HG02943 (cell line): ENCODE data around the gene DHX35.
"Not testable (repeated sequence)": the region's sequence is repeated elsewhere in the genome, so short reads cannot be mapped to it uniquely, and the experiment has no call there.

Source experiments
- ATAC-seq: cut with Tn5 transposase; IDR thresholded peaks from one replicate; pipeline ENCODE4 v1.9.1; 2021; ENCODE audit warnings: mild to moderate bottlenecking, low read depth, moderate library complexity; ENCODE audit not compliant: unreplicated experiment

Gene DHX35

DNA sequence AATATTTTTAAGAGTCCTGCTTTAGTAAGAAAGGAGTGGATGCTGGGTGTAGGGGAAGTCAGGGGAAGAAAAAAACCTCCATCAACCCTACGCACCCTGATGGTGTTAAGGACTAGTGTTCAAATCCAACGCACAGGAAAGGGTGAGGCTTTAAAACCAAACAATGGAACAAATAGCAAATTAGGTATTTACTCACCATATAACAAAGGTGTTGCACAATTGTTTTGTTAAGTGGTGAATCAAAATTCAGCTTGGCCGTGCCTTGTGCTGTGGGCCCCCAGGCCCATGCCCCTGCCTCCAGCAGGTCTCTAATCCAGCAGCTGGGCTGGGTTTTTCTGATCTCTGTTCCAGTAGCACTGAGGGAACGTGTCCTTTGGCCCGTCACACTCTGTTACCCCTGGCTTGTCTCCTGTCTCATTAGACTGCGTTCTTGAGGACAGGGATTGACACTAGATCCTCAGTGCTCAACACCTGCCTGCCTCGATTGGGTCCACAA is 24.1 kb upstream of the DHX35 start:
- ATAC-seq: no peak

GRCh38 chr20:38939686-38940085 is 22.5 kb upstream of the DHX35 start:
- ATAC-seq: no peak

DNA sequence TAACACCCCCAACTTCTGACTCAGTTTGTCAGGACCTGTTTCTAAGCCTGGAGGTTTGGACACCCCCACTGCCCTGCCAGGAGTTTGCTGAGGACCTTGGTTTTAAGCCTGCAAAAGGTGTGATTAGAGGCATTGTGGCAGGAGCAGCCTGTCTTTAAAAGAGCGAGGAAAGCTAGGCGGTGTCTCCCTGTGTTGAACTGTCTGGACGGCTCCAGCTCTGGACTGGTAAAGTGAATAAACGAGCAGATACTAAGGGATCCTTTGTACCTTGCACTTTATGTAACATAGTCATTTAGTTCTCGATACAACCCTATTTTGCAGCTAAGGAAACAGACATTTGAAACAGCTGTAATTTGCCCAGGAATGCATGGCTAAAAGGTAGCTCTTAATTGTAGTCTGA is 21.5 kb upstream of the DHX35 start:
- no peak for ATAC-seq

GRCh38 chr20:38941726-38942389 is 20.3 kb upstream of the DHX35 start:
- ATAC-seq: no peak

- no peak for ATAC-seq
Measured at GRCh38 chr20:38945012-38945411, 17.1 kb upstream of the DHX35 start.

DNA sequence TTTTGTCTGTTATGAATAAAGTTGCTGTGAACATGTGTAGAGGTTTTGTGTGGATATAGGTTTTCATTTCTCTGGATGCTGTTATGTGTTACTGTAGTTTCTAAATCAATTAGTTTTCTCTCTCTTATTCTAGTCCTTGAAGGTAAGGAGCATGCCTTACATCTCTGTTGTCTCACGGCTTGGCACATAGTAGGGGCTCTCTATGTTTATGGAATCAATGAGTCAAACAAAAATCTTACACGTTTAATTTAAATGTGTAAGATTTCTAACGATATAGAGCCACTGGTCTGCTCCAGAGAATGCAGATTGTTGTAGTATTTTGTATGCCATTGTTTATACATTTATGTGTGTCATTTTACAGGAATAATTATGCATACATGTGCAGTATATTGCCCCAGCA is 15.3 kb upstream of the DHX35 start:
- ATAC-seq: no peak

DNA sequence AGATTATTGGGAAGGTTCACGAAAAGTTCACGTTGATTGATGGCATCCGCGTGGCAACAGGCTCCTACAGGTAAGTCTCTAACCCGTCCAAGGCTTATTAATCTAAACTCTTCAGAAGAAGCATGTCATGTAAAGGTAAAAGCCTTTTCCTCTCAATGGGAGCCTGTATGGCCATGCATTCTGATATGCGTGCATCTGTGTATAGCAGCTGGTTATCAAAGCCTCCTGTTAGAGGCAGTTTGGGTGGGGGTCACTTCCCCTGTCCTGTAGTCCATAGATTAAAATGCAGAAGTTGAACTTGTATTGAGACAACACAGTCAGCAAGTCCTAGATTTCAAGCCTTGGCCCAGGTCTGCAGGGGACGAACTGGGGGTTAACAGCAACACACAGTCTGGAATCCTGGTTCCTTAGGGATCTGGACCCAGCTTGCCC is 14.2 kb upstream of the DHX35 start:
- ATAC-seq: no peak

DNA sequence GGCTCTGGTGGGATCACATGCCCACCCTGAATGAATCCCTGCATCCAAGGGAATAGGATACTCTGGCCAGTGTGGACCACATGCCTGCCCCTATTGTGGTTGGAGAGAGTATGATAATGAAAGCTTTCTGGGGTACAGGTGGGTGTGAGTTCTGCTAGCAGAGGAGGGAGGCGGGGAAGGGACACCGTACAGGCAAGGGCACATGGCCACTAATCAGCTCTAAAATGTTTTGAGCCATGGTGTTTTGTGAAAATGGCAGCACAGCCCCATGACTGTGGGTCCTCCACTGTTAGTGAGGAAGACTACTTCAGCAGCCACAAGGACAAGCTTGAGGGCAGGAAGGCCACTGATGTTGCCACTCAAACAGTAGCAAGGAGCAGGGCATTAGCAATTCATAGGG is 11.9 kb upstream of the DHX35 start:
- no peak for ATAC-seq

DNA sequence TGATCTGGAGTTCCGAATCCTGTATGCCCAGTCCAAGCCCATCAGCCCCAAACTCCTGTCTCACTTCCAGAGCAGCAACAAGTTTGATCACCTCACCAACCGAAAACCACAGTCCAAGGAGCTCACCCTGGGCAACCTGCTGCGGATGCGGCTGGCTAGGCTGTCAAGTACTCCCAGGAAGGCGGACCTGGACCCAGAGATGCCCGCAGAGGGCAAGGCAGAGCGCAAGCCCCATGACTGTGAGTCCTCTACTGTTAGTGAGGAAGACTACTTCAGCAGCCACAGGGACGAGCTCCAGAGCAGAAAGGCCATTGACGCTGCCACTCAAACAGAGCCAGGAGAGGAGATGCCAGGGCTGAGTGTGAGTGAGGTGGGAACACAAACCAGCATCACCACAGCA is 10.5 kb upstream of the DHX35 start:
- no peak for ATAC-seq

GRCh38 chr20:38952153-38952552 is 10.0 kb upstream of the DHX35 start:
- ATAC-seq: no peak

GRCh38 chr20:38953630-38954340 is 8.4 kb upstream of the DHX35 start:
- ATAC-seq: no peak

DNA sequence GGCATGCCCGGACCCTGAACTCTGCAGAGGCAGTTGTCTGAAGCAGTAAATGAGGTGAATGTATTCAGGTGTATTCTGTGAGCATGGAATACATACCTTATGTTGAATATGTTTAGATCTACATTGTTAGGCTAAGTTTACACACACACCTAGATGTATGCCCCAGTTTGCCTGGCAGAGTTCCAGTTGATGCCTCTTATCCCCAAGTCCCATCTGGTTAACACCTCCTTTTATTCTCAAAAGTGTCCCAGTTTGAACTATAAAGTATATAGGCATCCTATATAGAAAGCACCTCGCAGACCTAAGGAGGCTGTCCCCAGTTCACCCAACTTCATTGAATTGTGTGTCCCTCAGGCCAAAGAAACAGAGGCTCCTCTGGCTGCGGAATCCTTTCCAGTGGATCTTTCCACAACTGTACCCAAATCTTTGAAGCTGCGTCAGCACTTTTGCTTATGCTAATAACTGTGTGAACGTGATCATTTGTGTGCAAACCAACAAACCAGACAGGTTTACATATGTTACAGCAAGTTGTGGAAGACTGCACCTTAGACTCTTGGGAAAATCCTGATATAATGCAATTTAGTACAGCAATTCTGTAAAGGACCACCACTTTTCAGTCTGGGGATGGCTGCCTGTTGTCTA is 4.8 kb upstream of the DHX35 start:
- ATAC-seq: no peak

DNA sequence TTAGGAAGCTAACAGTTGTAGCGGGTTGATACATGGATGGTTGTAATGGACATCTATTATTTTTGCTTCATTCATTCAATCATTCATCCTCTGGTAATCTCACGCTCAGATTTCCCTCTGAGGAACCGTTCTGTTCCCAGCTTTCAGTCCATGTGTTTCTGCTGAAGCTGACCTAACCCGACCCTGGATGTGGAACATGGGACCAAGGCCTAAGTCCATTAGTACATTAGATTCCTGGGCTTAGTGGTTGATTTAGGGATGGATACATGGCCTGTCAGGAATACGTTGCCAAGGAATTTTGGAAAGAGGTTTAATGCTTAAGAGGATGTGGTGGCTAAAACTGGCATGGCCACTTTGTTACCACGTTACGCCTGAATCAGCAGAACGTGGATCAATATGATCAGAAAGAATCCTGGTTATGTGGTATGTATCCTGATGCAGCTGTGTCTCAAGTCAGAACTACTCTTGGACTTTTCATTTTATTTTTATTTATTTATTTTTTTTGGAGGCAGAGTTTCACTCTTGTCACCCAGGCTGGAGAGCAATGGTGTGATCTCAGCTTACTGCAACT is 4.1 kb upstream of the DHX35 start:
- no peak for ATAC-seq

DNA sequence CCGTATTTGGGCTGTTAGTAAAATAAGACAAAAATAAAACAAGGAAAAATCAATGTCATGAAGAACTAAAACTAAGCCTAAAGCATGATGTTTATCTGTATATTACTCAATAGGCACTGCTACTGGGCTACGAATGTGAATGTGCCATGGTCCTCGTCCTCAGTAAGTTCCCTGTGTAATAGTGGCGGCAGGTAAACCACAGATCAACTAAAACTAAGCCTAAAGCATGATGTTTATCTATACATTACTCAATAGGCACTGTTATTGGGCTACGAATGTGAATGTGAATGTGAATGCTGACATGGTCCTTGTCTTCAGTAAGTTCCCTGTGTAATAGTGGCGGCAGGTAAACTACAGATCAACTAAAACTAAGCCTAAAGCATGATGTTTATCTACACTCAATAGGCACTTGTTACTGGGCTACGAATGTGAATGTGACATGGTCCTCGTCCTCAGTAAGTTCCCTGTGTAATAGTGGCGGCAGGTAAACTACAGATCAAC is 1.9 kb upstream of the DHX35 start:
- ATAC-seq: not testable (repeated sequence)

DNA sequence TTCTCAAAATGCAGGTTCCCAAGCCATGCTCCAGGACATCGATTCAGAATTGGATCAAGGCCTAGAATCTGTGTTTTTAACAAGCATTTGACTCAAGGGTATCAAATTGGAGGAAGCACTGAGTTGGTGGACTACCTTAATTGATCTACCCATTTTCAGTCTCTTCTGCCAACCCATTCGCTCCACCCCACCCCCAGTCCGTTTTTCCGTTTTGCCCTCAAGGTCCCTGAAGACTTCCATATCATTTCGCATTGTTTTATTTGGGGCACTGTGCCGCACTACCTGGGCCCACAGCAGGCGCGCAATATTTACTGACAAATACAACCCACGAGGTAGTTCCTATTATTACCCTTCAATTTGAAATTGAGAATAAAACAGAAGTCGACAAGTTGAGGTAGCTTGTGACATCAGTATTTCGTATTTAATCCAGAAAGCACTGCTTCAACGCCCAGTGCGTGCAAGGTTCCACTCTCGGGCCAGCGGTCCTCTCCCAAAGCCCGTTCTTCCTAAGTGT is 557 bp upstream of the DHX35 start:
- ATAC-seq: peak; percentile 5

GRCh38 chr20:38962928-38963401 is 821 bp downstream of the DHX35 start:
- ATAC-seq: no peak

GRCh38 chr20:38963745-38964144 is 1.6 kb downstream of the DHX35 start:
- no peak for ATAC-seq

DNA sequence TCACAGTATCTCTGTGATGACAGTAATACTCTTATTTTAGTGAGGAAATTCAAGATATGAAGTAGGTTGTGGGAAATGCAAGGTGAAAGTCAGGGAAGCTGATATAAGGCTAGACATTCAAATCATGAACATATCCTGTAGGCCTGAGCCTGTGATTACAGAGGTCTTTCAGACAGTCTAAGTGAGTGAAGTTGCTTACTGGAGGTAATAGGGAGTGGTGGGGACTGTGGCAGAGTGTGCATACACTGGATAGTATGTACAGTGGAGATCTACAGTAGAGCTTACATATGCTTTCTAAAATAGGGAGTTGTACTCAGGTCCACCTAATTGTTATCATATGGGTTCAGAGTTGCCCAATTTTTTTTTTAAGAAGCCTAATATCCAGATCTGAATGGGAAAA is 3.1 kb downstream of the DHX35 start:
- no peak for ATAC-seq

DNA sequence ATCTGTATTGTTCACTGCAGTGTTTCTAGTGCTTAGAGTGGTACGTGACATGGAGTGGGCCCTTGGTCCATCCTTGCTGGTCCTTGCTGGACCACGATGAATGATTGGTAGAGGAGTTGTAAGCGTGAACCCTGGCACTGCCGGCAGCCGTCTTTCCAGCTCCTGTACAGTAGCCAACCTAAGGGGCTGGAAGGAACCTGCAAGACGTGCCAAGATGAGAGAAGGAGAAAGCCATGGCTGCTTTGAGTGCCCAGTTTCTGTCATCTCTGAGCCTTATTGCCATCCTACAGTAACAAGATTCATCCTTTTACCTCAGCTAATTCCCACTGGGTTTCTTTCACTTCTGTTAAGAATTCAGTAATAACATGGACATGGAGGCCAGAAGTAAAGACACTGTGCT is 5.9 kb downstream of the DHX35 start:
- no peak for ATAC-seq

DNA sequence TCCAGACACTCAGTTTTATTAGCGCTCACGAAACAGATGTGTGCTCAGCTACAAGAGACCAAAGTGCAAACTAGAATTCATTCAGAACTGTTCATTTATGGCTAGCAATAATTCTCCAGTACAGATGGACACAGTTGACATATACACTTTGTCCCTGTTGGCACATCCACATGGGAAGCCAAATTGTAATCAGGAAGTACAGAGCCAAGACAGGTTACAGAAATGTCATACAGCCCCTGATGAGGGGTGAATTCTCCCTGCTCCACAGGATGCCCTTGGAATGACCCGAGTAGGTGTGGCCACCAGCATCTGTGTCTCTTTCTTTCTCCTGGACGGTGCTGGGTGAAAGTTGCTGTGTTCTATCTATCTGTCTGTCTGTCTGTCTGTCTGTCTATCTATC is 7.6 kb downstream of the DHX35 start:
- no peak for ATAC-seq

DNA sequence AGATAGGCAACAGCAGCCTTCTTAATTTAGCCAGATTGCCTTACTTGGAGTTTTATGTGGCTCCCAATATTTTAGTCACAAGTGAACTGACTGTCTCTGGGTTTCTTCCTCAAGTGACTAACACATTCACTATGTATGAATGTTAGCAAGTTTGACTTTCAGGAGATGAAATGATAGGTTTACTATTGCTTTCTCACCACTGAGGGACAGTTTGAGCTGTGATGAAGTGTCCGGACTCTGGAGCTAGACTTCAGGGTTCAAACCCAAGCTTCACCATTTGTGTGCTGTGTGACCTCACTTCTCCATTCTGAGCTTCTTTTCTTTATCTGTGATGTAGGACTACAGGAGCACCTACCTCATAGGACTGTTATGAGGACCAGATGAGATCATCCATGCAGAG is 8.2 kb downstream of the DHX35 start:
- no peak for ATAC-seq
